Gastroesophageal sphincter (tissue), 4 donors: Measurements from ENCODE around the gene ZNF35. TPM values are rescaled to one million over a fixed set of nuclear protein-coding genes. Genes with fewer than 3 reads are reported as not detected.
"Not testable (repeated sequence)": the region's sequence is repeated elsewhere in the genome, so short reads cannot be mapped to it uniquely, and the experiment has no call there.

ENCODE experiments used
- ATAC-seq: fragments of 150-250 bp; one replicate; pipeline ENCODE4 v1.9.1; 2016; ENCODE audit warnings: mild to moderate bottlenecking, moderate library complexity
- H3K27ac ChIP-seq, 4 donors: fragments of 200-600 bp; sonication (generic) in 3 of 4; 1 replicate in 3 of 4; 2 replicates in 1 of 4; pipeline ENCODE4 v1.5.1; 2016 to 2019
- H3K27me3 ChIP-seq: fragments of 200-600 bp; sonication (generic); one replicate; pipeline ENCODE4 v1.5.1; 2019
- H3K36me3 ChIP-seq, 2 donors: fragments of 200-600 bp; sonication (generic); one replicate each; pipeline ENCODE4 v1.5.1; 2019; ENCODE audit warnings: control low read depth in 1 of 2
- H3K4me1 ChIP-seq, 3 donors: fragments of 200-600 bp; sonication (generic); 1 replicate in 2 of 3; 2 replicates in 1 of 3; pipeline ENCODE4 v1.5.1; 2016 to 2019; ENCODE audit warnings: control low read depth in 2 of 3
- H3K4me3 ChIP-seq, 2 donors: fragments of 200-600 bp; sonication (generic); one replicate each; pipeline ENCODE4 v1.5.1; 2019; ENCODE audit warnings: mild to moderate bottlenecking in 1 of 2, moderate library complexity in 1 of 2
- H3K9me3 ChIP-seq, 3 donors: fragments of 200-600 bp; sonication (generic); one replicate each; pipeline ENCODE4 v1.5.1; 2017 to 2019; ENCODE audit warnings: control low read depth in 2 of 3
- CTCF ChIP-seq, 4 experiments: fragments of 200-600 bp in 2 of 4; fragments of 450-650 bp in 2 of 4; sonication (generic) in 1 of 4; IDR thresholded peaks; one replicate each; pipeline ENCODE4 v1.5.1; 2017 to 2019; ENCODE audit warnings: antibody characterized with exemption in 4 of 4, mild to moderate bottlenecking in 2 of 4, moderate library complexity in 2 of 4
- EP300 ChIP-seq: sonication (generic); formaldehyde crosslinking; IDR thresholded peaks from one replicate; pipeline ENCODE4 v1.6.1; 2017; ENCODE audit warnings: antibody characterized with exemption, mild to moderate bottlenecking
- POLR2A ChIP-seq, 2 donors: fragments of 450-650 bp; IDR thresholded peaks; one replicate each; pipeline ENCODE4 v1.6.1; 2017; ENCODE audit warnings: antibody characterized with exemption in 2 of 2, mild to moderate bottlenecking in 2 of 2, moderate library complexity in 1 of 2
- POLR2AphosphoS5 ChIP-seq: sonication (generic); formaldehyde crosslinking; IDR thresholded peaks from one replicate; pipeline ENCODE4 v1.6.1; 2017; ENCODE audit warnings: antibody characterized with exemption
- WGBS, 2 donors: methylation state at CpG; one replicate each; pipeline ENCODE4 v1.1.5; 2018; ENCODE audit warnings: low coverage in 1 of 2; 5-methylcytosine and 5-hydroxymethylcytosine counted together
- total RNA-seq, 4 donors: library from RNA; depleted of rRNA; stranded (reverse); fragments of >200 nt; gene quantifications; one replicate each; pipeline ENCODE4 v1.1.0, GENCODE V29; 2016

ZNF35 gene
- total RNA-seq, 4 donors from 2014 or later = 9.1 to 27.6 (median 13.1) TPM

DNA sequence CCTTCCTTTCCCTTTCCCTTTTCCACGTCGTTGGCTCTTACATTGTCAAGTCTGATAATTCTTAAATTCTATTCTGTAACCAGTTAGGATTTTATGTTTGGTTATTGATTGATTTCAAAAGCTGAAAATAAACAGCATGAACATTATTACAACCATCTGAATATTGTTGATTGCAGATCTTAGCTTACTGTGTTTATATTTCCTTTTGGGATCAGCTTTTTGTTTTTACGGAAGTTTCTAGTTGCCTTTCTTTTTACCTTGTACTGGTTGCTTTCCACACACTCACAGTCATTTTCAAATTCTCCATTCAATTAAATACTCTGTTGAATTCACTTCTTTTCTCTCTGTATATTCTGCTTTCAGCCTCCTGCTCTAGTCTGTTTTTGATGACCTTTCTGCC, 16.6 kb downstream of the ZNF35 start:
- Histone ChIP-seq H3K27me3 (no peaks in the 10 kb centered on the region), H3K4me3 (no peak overlapping the region), H3K9me3 (peaks cover 0 to 8% (median 0%) of the 10 kb centered on the region in 3 donors), H3K27ac (no peak overlapping the region), H3K36me3 (peaks cover 0 to 19% of the 10 kb centered on the region in 2 donors), H3K4me1 (no peaks in the 10 kb centered on the region)
- no peak for ATAC-seq
- WGBS, 2 donors = 89 to 92% methylated on average over 3 of the region's 3 CpGs
- TF ChIP-seq EP300 (no peak), POLR2A (IDR thresholded peaks at IDR 0.05) (no peak), CTCF (IDR thresholded peaks at IDR 0.05) (no peak), POLR2AphosphoS5 (no peak)

- Histone ChIP-seq H3K4me1 (no peaks in the 10 kb centered on the region), H3K27me3 (no peaks in the 10 kb centered on the region), H3K27ac (no peak overlapping the region), H3K36me3 (peaks cover 0 to 8% of the 10 kb centered on the region in 2 donors), H3K4me3 (no peak overlapping the region), H3K9me3 (no peaks in the 10 kb centered on the region)
- no peak for ATAC-seq
- no peak for TF ChIP-seq EP300
- no peak for TF ChIP-seq CTCF (IDR thresholded peaks at IDR 0.05)
- TF ChIP-seq POLR2A (IDR thresholded peaks at IDR 0.05) = no peak
- TF ChIP-seq POLR2AphosphoS5 = no peak
- WGBS, 2 donors = 57 to 87% methylated on average over 1 to 4 of the region's 4 CpGs
Measured at GRCh38 chr3:44666346-44666745, 17.8 kb downstream of the ZNF35 start.

DNA sequence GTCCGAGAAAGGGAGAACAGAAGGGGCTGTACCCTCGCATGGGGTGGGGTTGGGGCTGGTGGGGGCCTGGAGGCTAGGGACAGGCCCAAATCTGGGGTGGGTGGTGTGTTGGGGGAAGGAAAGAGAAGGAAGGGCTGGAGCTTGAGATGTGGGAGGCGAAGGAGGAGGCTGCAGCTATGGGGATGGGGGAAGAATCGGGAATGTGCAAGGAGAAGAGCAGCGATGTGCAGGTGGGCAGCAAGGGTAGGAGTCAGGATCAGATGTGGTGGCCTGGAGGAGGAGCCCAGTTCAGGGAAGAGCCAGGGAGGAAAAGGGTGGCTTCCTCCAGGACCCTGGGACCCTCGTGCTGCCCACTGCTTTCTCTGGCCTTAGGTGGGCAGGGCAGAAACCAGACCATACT, 21.2 kb downstream of the ZNF35 start:
- ATAC-seq = no peak

DNA sequence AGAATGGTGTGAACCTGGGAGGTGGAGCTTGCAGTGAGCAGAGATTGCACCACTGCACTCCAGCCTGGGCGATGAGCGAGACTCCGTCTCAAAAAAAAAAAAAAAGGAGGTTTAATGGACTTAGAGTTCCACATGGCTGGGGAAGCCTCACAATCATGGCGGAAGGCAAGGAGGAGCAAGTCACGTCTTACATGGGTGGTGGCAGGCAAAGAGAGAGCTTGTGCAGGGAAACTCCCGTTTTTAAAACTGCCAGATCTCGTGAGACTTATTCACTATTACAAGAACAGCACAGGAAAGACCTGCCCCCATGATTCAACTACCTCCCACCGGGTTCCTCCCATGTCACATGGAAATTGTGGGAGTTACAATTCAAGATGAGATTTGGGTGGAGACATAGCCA, 24.9 kb downstream of the ZNF35 start:
- H3K27me3 ChIP-seq, H3K27ac ChIP-seq, H3K36me3 ChIP-seq, H3K9me3 ChIP-seq, ATAC-seq, H3K4me1 ChIP-seq, H3K4me3 ChIP-seq: not testable (repeated sequence)
- WGBS, 2 donors = 95 to 100% methylated on average over 3 to 5 of the region's 8 CpGs

More for the DNA sequence above, 21.2 kb downstream of the ZNF35 start:
- no peaks in the 10 kb centered on the region for H3K36me3 ChIP-seq
- H3K9me3 ChIP-seq = no peaks in the 10 kb centered on the region
- H3K4me3 ChIP-seq = no peak overlapping the region
- WGBS, 2 donors = 77% methylated on average over 6 of the region's 6 CpGs; no CpG with 5 or more reads in 1 of the 2 donors
- no peak overlapping the region for H3K27ac ChIP-seq
- no peaks in the 10 kb centered on the region for H3K4me1 ChIP-seq
- TF ChIP-seq POLR2AphosphoS5 (no peak), POLR2A (IDR thresholded peaks at IDR 0.05) (no peak), EP300 (no peak), CTCF (IDR thresholded peaks at IDR 0.05) (no peak)
- no peaks in the 10 kb centered on the region for H3K27me3 ChIP-seq

- H3K36me3 ChIP-seq = no peaks in the 10 kb centered on the region
- TF ChIP-seq EP300 (no peak), POLR2A (IDR thresholded peaks at IDR 0.05) (no peak), POLR2AphosphoS5 (no peak), CTCF (IDR thresholded peaks at IDR 0.05) (no peak)
- H3K4me1 ChIP-seq = no peaks in the 10 kb centered on the region
- H3K27ac ChIP-seq = no peak overlapping the region
- WGBS, 2 donors = 54 to 80% methylated on average over 1 to 2 of the region's 2 CpGs
- no peaks in the 10 kb centered on the region for H3K27me3 ChIP-seq
- H3K9me3 ChIP-seq = no peaks in the 10 kb centered on the region
- no peak for ATAC-seq
- H3K4me3 ChIP-seq = no peak overlapping the region
Measured at GRCh38 chr3:44674211-44674610, 25.7 kb downstream of the ZNF35 start.
